ENCODE data around the gene WTIP. TPM values are rescaled to one million over a fixed set of nuclear protein-coding genes. Genes with fewer than 3 reads are reported as not detected.

WTIP gene
- total and polyA plus RNA-seq, 2 of the 4 experiments (the other 2 are of a cell fraction) = 30.3 to 48.9 TPM

DNA sequence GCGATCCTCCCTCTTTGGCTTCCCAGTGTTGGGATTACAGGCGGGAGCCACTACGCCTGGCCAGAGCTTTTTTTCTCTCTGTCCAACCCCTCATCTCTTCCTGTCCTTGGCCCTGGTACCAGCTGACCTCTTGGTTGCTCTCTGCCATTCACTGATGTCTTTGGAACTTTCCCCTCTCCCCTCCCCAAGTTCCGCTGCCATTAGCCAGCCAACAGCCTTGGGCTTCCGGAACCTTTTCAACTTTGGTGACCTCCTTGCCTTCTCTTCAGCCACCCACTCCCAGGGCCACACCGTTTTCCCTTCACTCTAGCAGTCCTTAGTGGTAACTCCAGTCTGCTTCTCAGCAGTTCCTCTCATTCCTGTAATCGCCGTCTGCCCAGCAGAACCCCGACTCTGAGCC, 4.3 kb downstream of the WTIP start:
- POLR2A ChIA-PET (ENCODE audit: unreplicated experiment) = interaction anchor here (0.6 kb wide), 1 partner anchor 48 kb away, joined by 3 read pairs; no protein-coding TSS in a partner anchor
- H3K18ac ChIP-seq (ENCODE audit: low read depth, low read length) = no peak overlapping the region
- H3K14ac ChIP-seq (replicated peaks; ENCODE audit: low read depth, low read length) = no peak overlapping the region
- H3K9me3 ChIP-seq (ENCODE audit: control insufficient read depth, insufficient read depth, low read length) = no peaks in the 10 kb centered on the region
- CTCF ChIA-PET = interaction anchor here (0.9 kb wide), 1 partner anchor 55 kb away, joined by 4 read pairs; no protein-coding TSS in a partner anchor
- no peak overlapping the region for H2AK5ac ChIP-seq (ENCODE audit: low read depth, low read length)
- H4K91ac ChIP-seq (ENCODE audit: insufficient read depth, low read depth, low read length) = no peak overlapping the region
- no peak overlapping the region for H4K5ac ChIP-seq (ENCODE audit: low read depth, low read length)
- in situ Hi-C loops (cut with MboI; ENCODE audit: low sequenced_read_pairs) = no loop called here
- no peak overlapping the region for H3K27ac ChIP-seq (ENCODE audit: insufficient read depth, low read length)
- 79% methylated on average over 3 of the region's 9 CpGs; no CpG with 5 or more reads in 1 of the 2 experiments for WGBS, 2 experiments (ENCODE audit: extremely low coverage in 2 of 2, insufficient read length in 1 of 2)
- H3K27me3 ChIP-seq (ENCODE audit: control insufficient read depth, insufficient read depth, low read length) = no peaks in the 10 kb centered on the region
- H2AK9ac ChIP-seq (replicated peaks; ENCODE audit: low read depth, low read length, poor library complexity) = no peak overlapping the region
- H3K4me1 ChIP-seq (ENCODE audit: control insufficient read depth, insufficient read depth, low read length) = peaks cover 11% of the 10 kb centered on the region
- TF ChIP-seq RCOR1 (IDR thresholded peaks at IDR 0.05; ENCODE audit: insufficient replicate concordance, low read length) (no peak), CEBPB (IDR thresholded peaks at IDR 0.05; ENCODE audit: low read depth, low read length) (no peak), BHLHE40 (IDR thresholded peaks at IDR 0.05; ENCODE audit: low read depth, low read length) (no peak), MAZ (IDR thresholded peaks at IDR 0.05; ENCODE audit: borderline replicate concordance, low read depth, low read length) (no peak)
- peaks cover 81% of the 10 kb centered on the region for H4K20me1 ChIP-seq (ENCODE audit: insufficient read depth, low read length)
- H3K4me2 ChIP-seq (ENCODE audit: low read depth, low read length) = no peak overlapping the region
- H3K4me3 ChIP-seq (ENCODE audit: insufficient read depth, low read depth, low read length) = no peak overlapping the region
- H3K4ac ChIP-seq (ENCODE audit: low read depth, low read length) = no peak overlapping the region
- no peak overlapping the region for H4K8ac ChIP-seq (ENCODE audit: low read depth in 2 of 2, low read length in 2 of 2)
- no peak overlapping the region for H2BK5ac ChIP-seq (ENCODE audit: low read depth, low read length, poor library complexity, severe bottlenecking)
- ATAC-seq (ENCODE audit: low read depth) (no peak), DNase-seq (no peak)
- H2AFZ ChIP-seq (replicated peaks; ENCODE audit: low read length, poor library complexity) = no peak overlapping the region
- no TSS peak for BruUV-seq (replicated peaks)
- peaks cover 13 to 73% of the 10 kb centered on the region in 2 experiments for H3K79me1 ChIP-seq (ENCODE audit: low read depth in 1 of 2, low read length in 2 of 2)
- intact Hi-C loops (cut with micrococcal nuclease) = no loop called here
- H3K23ac ChIP-seq (ENCODE audit: low read depth, low read length) = no peak overlapping the region
- H3K36me3 ChIP-seq (ENCODE audit: control insufficient read depth, insufficient read depth, low read length) = peaks cover 21% of the 10 kb centered on the region
- H2BK20ac ChIP-seq (ENCODE audit: low read depth, low read length) = no peak overlapping the region
- H2BK15ac ChIP-seq (ENCODE audit: low read depth, low read length) = no peak overlapping the region
- peaks cover 36% of the 10 kb centered on the region for H3K9me1 ChIP-seq (ENCODE audit: insufficient read depth, low read length)
- H3K56ac ChIP-seq (ENCODE audit: extremely low read depth, insufficient read depth, low read length) = no peak overlapping the region
- dilution Hi-C loops (cut with HindIII; ENCODE audit: low sequenced_read_pairs, unreplicated experiment) = no loop called here
- H2BK120ac ChIP-seq (ENCODE audit: low read depth, low read length) = no peak overlapping the region
- no peak overlapping the region for H3K9ac ChIP-seq (ENCODE audit: low read depth, low read length)
